ENCODE results near the gene ERICH4.
"Not testable (repeated sequence)": the region's sequence is repeated elsewhere in the genome, so short reads cannot be mapped to it uniquely, and the experiment has no call there.

Gene ERICH4

GRCh38 chr19:41478875-41479756, 36.2 kb downstream of the ERICH4 start:
- DNase-seq (ENCODE audit: low read depth) = no peak

- DNase-seq (ENCODE audit: low read depth) = no peak
Measured at GRCh38 chr19:41479757-41480191, 36.8 kb downstream of the ERICH4 start.

- no peak for DNase-seq (ENCODE audit: low read depth)
Measured at GRCh38 chr19:41480336-41480735, 37.4 kb downstream of the ERICH4 start.

GRCh38 chr19:41484822-41485221, 41.9 kb downstream of the ERICH4 start:
- DNase-seq (ENCODE audit: low read depth) = no peak

- DNase-seq (ENCODE audit: low read depth) = not testable (repeated sequence)
Measured at GRCh38 chr19:41486953-41487352, 44.0 kb downstream of the ERICH4 start.

- no peak for DNase-seq (ENCODE audit: low read depth)
Measured at GRCh38 chr19:41492843-41493242, 49.9 kb downstream of the ERICH4 start.
